ENCODE measurements around the gene BACE2. TPM values are rescaled to one million over a fixed set of nuclear protein-coding genes. Genes with fewer than 3 reads are reported as not detected.

The BACE2 gene
- total RNA-seq, 2 donors from 2014 or later, result 0.21 to 2.6 TPM

DNA sequence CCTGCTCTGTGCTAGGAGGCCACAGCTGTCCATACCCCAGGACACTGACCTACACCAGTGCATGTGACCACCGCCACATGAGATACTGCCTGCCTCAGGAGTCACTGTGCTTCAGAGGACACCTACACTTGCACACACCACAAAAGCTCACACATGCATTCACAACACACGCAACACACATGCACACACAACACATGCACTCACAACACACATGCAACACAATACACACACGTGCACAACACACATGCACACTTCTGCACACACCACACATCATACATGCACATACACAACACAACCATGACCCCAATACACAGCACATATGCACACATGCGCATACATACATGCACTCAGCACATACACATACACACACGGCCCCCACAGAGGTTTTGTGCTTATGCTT lies 28.7 kb upstream of the BACE2 start:
- ATAC-seq (no peak), DNase-seq (ENCODE audit: low spot score) (no peak)
- no peak overlapping the region for H3K4me3 Mint-ChIP-seq
- H3K27me3 Mint-ChIP-seq, result peaks cover 10 to 18% of the 10 kb centered on the region in 2 donors
- H3K9me3 Mint-ChIP-seq, result no peaks in the 10 kb centered on the region
- H3K36me3 Mint-ChIP-seq, result no peaks in the 10 kb centered on the region
- H3K4me1 Mint-ChIP-seq (ENCODE audit: low read depth in 2 of 2), result no peaks in the 10 kb centered on the region
- H3K27ac Mint-ChIP-seq, result no peak overlapping the region

DNA sequence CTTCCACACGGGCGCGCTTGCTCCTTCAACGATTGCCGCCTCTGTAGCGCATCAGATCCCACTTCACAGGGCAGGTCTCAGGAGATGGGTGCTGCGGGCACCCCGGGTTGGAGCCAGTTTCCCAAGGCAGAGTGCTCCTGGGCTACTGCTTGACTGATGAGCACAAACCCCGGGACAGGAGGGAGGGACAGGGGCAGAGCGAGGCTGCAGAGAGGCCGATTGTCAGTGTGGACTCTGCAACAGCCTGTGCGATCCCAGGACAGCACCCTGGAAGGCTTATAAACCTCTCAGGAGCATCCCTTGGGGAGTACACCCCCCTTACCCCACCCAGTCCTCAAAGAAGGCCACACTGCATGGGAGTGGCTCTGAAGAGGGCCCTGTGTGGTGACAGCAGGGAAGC lies 28.0 kb upstream of the BACE2 start:
- Mint-ChIP-seq H3K4me1 (ENCODE audit: low read depth in 2 of 2) (no peaks in the 10 kb centered on the region), H3K27me3 (peaks cover 7 to 15% of the 10 kb centered on the region in 2 donors), H3K9me3 (no peaks in the 10 kb centered on the region), H3K4me3 (no peak overlapping the region), H3K27ac (no peak overlapping the region), H3K36me3 (no peaks in the 10 kb centered on the region)
- DNase-seq (ENCODE audit: low spot score) (no peak), ATAC-seq (peak in 1 of 2 donors; percentile 38)

DNA sequence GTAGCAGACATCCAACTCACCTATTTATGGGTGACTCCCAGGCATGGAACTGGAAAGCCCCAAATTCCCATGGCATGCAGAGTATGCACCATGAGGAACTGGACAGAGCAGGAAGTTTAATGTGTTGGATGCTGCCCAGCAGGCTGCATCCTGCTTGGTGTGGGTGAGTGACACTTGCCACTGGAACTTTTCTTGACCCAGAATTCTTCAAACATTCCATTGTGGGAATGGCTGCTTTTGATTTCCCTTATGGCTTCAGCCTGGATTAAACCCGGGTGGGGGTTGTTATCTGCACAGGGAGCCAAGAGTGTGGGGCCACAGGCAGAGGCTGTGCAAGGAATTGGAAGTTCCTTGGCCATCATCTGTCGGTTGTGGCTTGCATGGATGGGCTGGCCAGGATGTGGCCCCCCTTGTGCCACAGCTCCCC lies 26.9 kb upstream of the BACE2 start:
- DNase-seq (ENCODE audit: low spot score), result no peak
- ATAC-seq, result no peak

DNA sequence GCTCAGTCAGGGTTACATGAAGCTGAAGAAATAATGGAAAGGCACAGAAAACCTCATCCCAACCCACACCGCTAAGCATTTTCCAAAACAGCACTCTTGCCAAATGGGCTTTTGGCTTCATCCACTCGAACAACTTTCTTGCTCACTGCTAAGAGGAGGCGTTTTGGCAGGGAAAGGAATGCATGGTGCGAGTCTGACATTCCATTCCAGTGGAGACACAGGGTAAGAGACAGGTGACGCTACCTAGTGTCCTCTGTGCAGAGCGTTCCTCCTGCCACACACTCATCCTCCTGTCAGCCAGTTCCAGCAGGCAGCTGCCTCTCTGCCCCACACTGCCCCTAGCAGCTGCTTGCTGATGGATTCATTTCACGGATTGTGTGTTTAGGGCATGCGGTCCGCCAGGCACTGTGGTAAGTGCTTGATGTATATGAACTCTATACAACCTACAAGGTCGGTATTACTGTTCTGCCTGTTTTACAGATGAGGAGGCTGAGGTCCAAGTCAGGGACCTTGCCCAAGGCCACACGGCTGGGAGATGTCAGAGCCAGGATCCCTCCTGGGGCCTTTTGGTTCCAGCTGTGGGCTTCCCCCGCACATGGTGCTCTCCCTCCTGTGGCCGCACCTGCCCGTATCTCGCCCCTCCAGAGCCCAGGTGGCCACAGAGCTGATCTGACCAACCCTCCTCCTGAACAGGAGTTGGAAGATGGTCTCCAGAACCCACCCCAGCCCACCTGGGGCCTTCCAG lies 25.7 kb upstream of the BACE2 start:
- Mint-ChIP-seq H3K4me1 (ENCODE audit: low read depth in 2 of 2) (no peaks in the 10 kb centered on the region), H3K36me3 (no peaks in the 10 kb centered on the region), H3K27me3 (peaks cover 4 to 6% of the 10 kb centered on the region in 2 donors), H3K27ac (no peak overlapping the region), H3K9me3 (no peaks in the 10 kb centered on the region), H3K4me3 (no peak overlapping the region)
- DNase-seq (ENCODE audit: low spot score) (no peak), ATAC-seq (no peak)

More for the DNA sequence above, 26.9 kb upstream of the BACE2 start:
- Mint-ChIP-seq H3K9me3 (no peaks in the 10 kb centered on the region), H3K27me3 (peaks cover 2 to 6% of the 10 kb centered on the region in 2 donors), H3K4me1 (ENCODE audit: low read depth in 2 of 2) (no peaks in the 10 kb centered on the region), H3K36me3 (no peaks in the 10 kb centered on the region), H3K27ac (no peak overlapping the region), H3K4me3 (no peak overlapping the region)

DNA sequence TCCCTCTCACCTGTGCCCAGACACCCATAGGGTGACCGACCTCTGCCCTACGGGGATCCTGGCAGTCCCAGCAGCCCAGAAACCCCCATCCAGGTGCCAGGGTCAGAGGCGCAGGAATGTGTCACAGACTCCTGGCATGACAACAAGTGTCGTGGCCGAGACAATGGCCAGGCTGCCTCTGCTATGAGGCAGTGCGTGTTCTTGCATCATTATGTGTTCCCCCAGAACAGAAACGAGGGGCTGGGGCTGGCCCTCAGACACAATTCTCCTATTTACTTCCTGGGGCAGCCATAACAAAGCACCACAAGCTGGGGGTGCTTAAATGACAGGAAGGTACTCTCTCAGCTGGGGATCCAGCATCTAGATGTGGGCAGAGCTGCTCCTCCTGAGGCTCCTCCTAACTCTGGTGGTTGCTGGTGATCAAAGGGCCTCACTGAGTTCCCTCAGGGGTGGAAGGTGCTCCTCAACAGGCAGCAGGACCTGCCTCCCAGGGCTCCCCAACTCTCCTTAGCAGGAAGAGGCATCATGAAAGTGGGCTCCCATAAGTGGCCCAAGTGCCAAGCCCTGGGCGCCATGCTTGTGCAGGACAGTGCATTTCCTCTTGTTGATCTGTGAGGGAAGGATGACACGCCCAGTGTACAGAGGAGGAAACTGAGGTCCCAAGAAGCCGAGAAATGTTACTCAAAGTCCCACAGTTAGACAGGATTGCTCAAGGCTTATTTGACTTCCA lies 24.2 kb upstream of the BACE2 start:
- no peak overlapping the region for H3K27ac Mint-ChIP-seq
- no peak for DNase-seq (ENCODE audit: low spot score)
- no peaks in the 10 kb centered on the region for H3K9me3 Mint-ChIP-seq
- no peak overlapping the region for H3K4me3 Mint-ChIP-seq
- H3K36me3 Mint-ChIP-seq, result no peaks in the 10 kb centered on the region
- no peak for ATAC-seq
- H3K4me1 Mint-ChIP-seq (ENCODE audit: low read depth in 2 of 2), result no peaks in the 10 kb centered on the region
- peaks cover 0 to 7% of the 10 kb centered on the region in 2 donors for H3K27me3 Mint-ChIP-seq

DNA sequence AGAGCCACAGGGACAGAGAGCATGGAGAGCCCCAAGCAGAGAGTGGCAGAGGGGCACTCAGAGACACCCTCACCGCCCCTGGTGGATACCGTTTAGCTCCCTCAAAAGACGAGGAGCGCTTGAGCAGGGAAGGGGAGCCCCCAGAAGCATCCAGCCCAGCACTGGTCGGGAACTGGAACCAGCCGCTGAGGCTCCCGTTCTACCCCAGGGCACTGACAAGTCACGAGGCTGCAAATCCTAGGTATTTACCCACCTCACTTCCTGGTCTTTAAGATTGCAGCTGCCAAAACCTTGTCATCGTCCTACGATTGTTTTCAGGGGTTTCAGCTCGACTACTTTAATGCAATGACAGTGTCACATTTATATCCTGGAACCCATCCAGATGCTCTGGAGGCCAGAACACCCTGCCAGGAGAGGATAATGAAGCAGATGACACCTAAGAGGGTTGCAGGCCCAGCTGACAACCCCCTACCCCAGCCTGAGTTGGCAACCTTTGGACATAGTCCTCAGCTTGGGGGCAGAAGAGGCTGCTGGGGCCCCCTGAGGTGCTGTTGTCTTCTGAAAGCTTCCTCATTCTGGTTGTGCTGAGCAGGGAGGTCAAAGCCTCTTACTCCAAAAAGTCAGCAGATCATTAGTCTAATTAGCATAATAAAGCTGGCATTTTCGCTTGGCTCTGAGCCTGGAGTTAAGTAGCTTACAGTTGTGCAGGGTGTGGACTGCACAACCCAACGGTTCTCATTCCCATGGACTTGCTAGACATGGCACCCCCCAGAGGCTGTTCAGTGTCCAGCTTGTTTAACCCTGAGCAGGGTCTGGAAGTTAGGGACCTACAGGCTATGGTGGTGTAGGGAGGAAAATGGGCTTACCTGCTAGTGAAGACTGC lies 20.6 kb upstream of the BACE2 start:
- ATAC-seq, result no peak
- H3K4me1 Mint-ChIP-seq (ENCODE audit: low read depth in 2 of 2), result no peaks in the 10 kb centered on the region
- H3K27ac Mint-ChIP-seq, result no peak overlapping the region
- no peaks in the 10 kb centered on the region for H3K9me3 Mint-ChIP-seq
- H3K27me3 Mint-ChIP-seq, result peaks cover 0 to 7% of the 10 kb centered on the region in 2 donors
- H3K36me3 Mint-ChIP-seq, result no peaks in the 10 kb centered on the region
- H3K4me3 Mint-ChIP-seq, result no peak overlapping the region
- no peak for DNase-seq (ENCODE audit: low spot score)

DNA sequence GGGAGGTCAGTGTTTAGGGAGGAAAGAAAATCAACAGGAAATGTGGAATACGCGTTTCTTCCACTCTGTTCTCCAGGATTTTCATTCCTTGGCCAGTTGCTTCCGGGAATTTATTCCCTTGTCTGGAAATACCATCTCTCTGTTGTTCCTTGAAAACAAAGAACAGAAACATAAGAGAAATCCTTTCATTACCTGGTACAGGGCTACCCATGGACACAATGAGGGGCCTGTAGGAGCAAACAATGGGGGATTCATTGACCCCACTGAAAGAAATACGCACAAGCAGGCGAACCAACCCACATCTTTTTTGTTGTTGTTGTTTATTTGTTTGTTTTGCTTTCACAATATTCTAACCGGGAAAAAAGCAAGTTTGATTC lies 20.0 kb upstream of the BACE2 start:
- DNase-seq (ENCODE audit: low spot score) (no peak), ATAC-seq (no peak)
- Mint-ChIP-seq H3K27me3 (peaks cover 0 to 7% of the 10 kb centered on the region in 2 donors), H3K4me1 (ENCODE audit: low read depth in 2 of 2) (no peaks in the 10 kb centered on the region), H3K36me3 (no peaks in the 10 kb centered on the region), H3K4me3 (no peak overlapping the region), H3K9me3 (no peaks in the 10 kb centered on the region), H3K27ac (no peak overlapping the region)

DNA sequence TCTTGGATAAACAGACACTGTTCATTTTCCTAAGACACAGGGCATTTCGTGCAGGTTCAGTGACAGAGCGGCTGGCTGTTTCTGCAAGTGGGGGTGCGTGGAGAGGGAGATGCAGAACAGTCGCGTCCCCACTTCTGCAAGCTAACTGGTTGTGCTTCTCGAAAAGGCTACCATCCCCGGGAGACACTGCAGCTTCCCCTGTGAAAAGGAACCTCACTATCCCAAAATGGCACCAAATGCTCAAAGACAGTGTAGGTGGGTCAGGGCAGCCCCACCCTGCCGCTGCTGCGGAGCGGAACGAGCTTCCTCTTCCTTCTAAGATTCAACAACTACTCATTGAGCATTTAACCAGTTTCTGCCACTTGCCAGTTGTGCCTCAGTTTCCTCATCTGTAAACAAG lies 19.2 kb upstream of the BACE2 start:
- H3K27ac Mint-ChIP-seq, result no peak overlapping the region
- no peaks in the 10 kb centered on the region for H3K4me1 Mint-ChIP-seq (ENCODE audit: low read depth in 2 of 2)
- no peaks in the 10 kb centered on the region for H3K36me3 Mint-ChIP-seq
- ATAC-seq (peak in 1 of 2 donors; percentile 4), DNase-seq (ENCODE audit: low spot score) (no peak)
- H3K9me3 Mint-ChIP-seq, result no peaks in the 10 kb centered on the region
- H3K27me3 Mint-ChIP-seq, result peaks cover 7 to 8% of the 10 kb centered on the region in 2 donors
- H3K4me3 Mint-ChIP-seq, result no peak overlapping the region

DNA sequence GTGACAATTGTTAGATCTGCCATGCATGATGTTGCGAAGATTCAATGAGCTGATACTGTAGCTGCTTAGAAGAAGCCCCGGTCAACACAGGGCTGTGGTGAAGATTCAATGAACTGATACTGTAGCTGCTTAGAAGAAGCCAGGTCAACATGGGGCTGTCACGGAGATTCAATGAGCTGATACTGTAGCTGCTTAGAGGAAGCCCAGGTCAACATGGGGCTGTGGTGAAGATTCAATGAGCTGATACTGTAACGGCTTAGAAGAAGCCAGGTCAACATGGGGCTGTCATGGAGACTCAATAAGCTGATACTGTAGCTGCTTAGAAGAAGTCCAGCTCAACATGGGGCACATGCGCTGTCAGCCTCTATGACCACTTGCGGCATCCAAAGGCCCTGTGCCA lies 18.8 kb upstream of the BACE2 start:
- H3K36me3 Mint-ChIP-seq, result no peaks in the 10 kb centered on the region
- H3K4me3 Mint-ChIP-seq, result no peak overlapping the region
- no peaks in the 10 kb centered on the region for H3K9me3 Mint-ChIP-seq
- ATAC-seq, result peak in 1 of 2 donors; percentile 83
- no peak for DNase-seq (ENCODE audit: low spot score)
- no peaks in the 10 kb centered on the region for H3K4me1 Mint-ChIP-seq (ENCODE audit: low read depth in 2 of 2)
- no peak overlapping the region for H3K27ac Mint-ChIP-seq
- H3K27me3 Mint-ChIP-seq, result peaks cover 10 to 12% of the 10 kb centered on the region in 2 donors

DNA sequence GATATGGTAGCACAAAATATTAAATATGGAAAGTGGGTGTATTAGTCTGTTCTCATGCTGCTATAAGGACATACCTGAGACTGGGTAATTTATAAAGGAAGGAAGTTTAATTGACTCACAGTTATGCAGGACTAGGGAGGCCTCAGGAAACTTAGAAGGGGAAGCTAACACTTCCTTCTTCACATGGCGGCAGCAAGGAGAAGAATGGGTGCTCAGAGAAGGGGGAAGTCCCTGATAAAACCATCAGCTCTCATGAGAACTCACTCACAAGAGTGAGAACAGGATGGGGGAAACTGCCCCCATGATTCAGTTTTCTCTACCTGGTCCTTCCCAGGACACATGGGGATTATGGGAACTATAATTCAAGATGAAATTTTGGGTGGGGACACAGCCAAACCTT lies 15.8 kb upstream of the BACE2 start:
- DNase-seq (ENCODE audit: low spot score), result no peak
- peaks cover 10 to 18% of the 10 kb centered on the region in 2 donors for H3K27me3 Mint-ChIP-seq
- no peak overlapping the region for H3K27ac Mint-ChIP-seq
- no peaks in the 10 kb centered on the region for H3K36me3 Mint-ChIP-seq
- no peak overlapping the region for H3K4me3 Mint-ChIP-seq
- H3K4me1 Mint-ChIP-seq (ENCODE audit: low read depth in 2 of 2), result no peaks in the 10 kb centered on the region
- no peak for ATAC-seq
- no peaks in the 10 kb centered on the region for H3K9me3 Mint-ChIP-seq

DNA sequence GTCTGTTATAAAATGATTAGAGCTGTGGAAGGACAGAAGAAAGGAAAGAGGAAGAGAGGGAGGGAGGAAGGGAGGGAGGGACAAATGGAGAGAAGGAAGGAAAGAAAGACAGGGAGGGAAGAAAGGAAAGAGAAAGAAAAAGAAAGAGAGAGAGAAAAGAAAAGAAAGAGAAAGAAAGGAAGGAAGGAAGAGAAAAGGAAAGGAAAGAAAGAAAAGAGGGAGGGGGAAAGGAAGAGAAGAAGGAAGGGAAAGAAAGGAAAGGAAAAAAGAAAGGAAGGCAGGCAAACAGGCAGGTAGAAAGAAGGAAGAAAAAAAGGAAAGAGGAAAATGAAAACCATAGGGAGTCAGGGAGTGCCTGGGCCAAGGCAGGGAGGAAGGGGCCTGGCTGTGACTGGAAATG lies 14.5 kb upstream of the BACE2 start:
- ATAC-seq (no peak), DNase-seq (ENCODE audit: low spot score) (no peak)
- H3K9me3 Mint-ChIP-seq, result no peaks in the 10 kb centered on the region
- no peak overlapping the region for H3K27ac Mint-ChIP-seq
- H3K4me1 Mint-ChIP-seq (ENCODE audit: low read depth in 2 of 2), result no peaks in the 10 kb centered on the region
- no peaks in the 10 kb centered on the region for H3K36me3 Mint-ChIP-seq
- no peak overlapping the region for H3K4me3 Mint-ChIP-seq
- H3K27me3 Mint-ChIP-seq, result peaks cover 10 to 19% of the 10 kb centered on the region in 2 donors

DNA sequence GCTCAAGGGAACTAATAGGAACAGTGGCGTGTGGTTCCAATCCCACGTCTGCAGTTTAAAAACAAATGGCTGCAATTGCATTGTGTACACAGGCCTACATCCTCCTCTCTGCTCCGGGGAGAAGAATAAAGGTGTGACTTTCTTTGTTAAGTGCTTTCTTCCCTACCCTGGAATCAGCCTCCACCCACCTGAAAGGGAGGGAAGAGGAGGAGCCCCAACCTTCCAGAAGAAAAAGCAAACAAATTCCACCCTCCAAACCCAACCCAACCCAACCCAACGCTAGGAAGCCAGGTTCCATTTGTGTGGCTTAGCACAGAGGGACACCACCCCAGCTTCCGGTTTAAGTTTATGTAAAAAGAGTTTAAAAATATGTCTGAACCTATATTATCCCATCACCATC lies 11.8 kb upstream of the BACE2 start:
- no peaks in the 10 kb centered on the region for H3K4me1 Mint-ChIP-seq (ENCODE audit: low read depth in 2 of 2)
- H3K36me3 Mint-ChIP-seq, result no peaks in the 10 kb centered on the region
- no peak overlapping the region for H3K4me3 Mint-ChIP-seq
- DNase-seq (ENCODE audit: low spot score) (no peak), ATAC-seq (no peak)
- no peaks in the 10 kb centered on the region for H3K9me3 Mint-ChIP-seq
- H3K27me3 Mint-ChIP-seq, result peaks cover 10 to 25% of the 10 kb centered on the region in 2 donors
- H3K27ac Mint-ChIP-seq, result no peak overlapping the region

DNA sequence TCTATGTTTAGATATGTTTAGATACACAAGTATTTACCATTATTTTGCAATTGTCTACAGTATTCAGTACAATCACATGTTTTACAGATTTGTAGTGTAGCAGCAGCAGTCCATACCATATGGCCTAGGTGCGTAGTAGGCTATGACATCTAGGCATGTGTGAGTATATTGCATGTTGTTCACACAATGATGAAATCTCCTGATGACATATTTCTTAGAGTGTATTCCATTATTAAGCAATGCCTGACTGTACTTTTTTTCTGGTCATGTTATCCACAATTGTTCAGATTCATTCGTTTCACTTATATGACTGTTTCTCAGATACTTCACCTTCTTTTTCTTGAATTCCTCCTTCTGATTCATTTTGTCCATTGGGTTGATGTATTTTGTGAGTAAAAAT lies 9.9 kb upstream of the BACE2 start:
- H3K4me3 Mint-ChIP-seq, result no peak overlapping the region
- H3K27me3 Mint-ChIP-seq, result peaks cover 10 to 25% of the 10 kb centered on the region in 2 donors
- no peaks in the 10 kb centered on the region for H3K9me3 Mint-ChIP-seq
- H3K4me1 Mint-ChIP-seq (ENCODE audit: low read depth in 2 of 2), result no peaks in the 10 kb centered on the region
- ATAC-seq (no peak), DNase-seq (ENCODE audit: low spot score) (no peak)
- no peaks in the 10 kb centered on the region for H3K36me3 Mint-ChIP-seq
- H3K27ac Mint-ChIP-seq, result no peak overlapping the region

DNA sequence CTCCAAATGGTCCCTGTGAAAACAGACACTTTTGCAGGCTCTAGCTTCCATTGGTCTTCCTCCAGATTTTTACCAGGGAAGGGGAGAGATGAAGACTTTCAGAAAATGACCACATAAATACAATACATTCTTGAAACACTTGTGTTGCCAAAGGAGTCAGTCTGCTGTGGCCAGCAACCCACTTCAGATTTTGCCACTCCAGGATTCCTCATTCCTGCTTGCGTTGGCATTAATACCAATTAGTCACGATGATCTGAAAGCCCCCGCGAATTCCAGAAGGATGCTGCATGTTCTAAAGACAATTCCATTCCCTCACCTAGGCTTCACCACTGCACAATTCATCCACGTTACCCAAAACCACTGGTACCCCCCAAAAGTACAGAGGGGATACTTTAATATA lies 7.9 kb upstream of the BACE2 start:
- Mint-ChIP-seq H3K4me3 (no peak overlapping the region), H3K27me3 (peaks cover 6 to 10% of the 10 kb centered on the region in 2 donors), H3K27ac (no peak overlapping the region), H3K9me3 (no peaks in the 10 kb centered on the region), H3K4me1 (ENCODE audit: low read depth in 2 of 2) (no peaks in the 10 kb centered on the region), H3K36me3 (no peaks in the 10 kb centered on the region)
- no peak for ATAC-seq
- no peak for DNase-seq (ENCODE audit: low spot score)
